Measurements from ENCODE around the gene CCDC154.

CCDC154 gene

GRCh38 chr16:1435921-1436697 lies 8.2 kb downstream of the CCDC154 start:
- H3K9ac ChIP-seq (ENCODE audit: low read depth, low read length, poor library complexity, severe bottlenecking), result no peak overlapping the region
- no peak overlapping the region for H2AFZ ChIP-seq (ENCODE audit: low read length)
- no peaks in the 10 kb centered on the region for H3K36me3 ChIP-seq (ENCODE audit: insufficient read depth, low read length)
- H3K9me2 ChIP-seq (replicated peaks; ENCODE audit: low read depth, low read length), result no peaks in the 10 kb centered on the region
- no peak for TF ChIP-seq EZH2phosphoT487 (IDR thresholded peaks at IDR 0.05; ENCODE audit: borderline replicate concordance)
- no peak for TF ChIP-seq CTCF (conservative IDR thresholded peaks at IDR 0.05; ENCODE audit: low read length)
- H3K79me2 ChIP-seq (ENCODE audit: insufficient read depth, low read length), result no peaks in the 10 kb centered on the region
- no peak overlapping the region for H3K4me2 ChIP-seq (ENCODE audit: low read depth, low read length, poor library complexity, severe bottlenecking)
- H3K4me1 ChIP-seq (ENCODE audit: insufficient read depth, low read length, poor library complexity, severe bottlenecking), result no peaks in the 10 kb centered on the region
- no peaks in the 10 kb centered on the region for H3K27me3 ChIP-seq (ENCODE audit: insufficient read depth, low read length, poor library complexity, severe bottlenecking)
- no peak overlapping the region for H3K4me3 ChIP-seq (ENCODE audit: low read length, poor library complexity, severe bottlenecking)
- no peaks in the 10 kb centered on the region for H3K9me3 ChIP-seq (ENCODE audit: insufficient read depth, low read depth, low read length)
- H3F3A ChIP-seq (ENCODE audit: low read depth), result no peaks in the 10 kb centered on the region
- no peaks in the 10 kb centered on the region for H4K20me1 ChIP-seq (ENCODE audit: insufficient read depth, low read length, poor library complexity, severe bottlenecking)

GRCh38 chr16:1434644-1435592 lies 9.4 kb downstream of the CCDC154 start:
- TF ChIP-seq EZH2phosphoT487 (IDR thresholded peaks at IDR 0.05; ENCODE audit: borderline replicate concordance) (no peak), CTCF (conservative IDR thresholded peaks at IDR 0.05; ENCODE audit: low read length) (no peak)
- Histone ChIP-seq H3K4me1 (ENCODE audit: insufficient read depth, low read length, poor library complexity, severe bottlenecking) (no peaks in the 10 kb centered on the region), H3F3A (ENCODE audit: low read depth) (no peaks in the 10 kb centered on the region), H3K9me3 (ENCODE audit: insufficient read depth, low read depth, low read length) (no peaks in the 10 kb centered on the region), H3K79me2 (ENCODE audit: insufficient read depth, low read length) (no peaks in the 10 kb centered on the region), H3K4me2 (ENCODE audit: low read depth, low read length, poor library complexity, severe bottlenecking) (no peak overlapping the region), H4K20me1 (ENCODE audit: insufficient read depth, low read length, poor library complexity, severe bottlenecking) (no peaks in the 10 kb centered on the region), H3K27me3 (ENCODE audit: insufficient read depth, low read length, poor library complexity, severe bottlenecking) (no peaks in the 10 kb centered on the region), H3K36me3 (ENCODE audit: insufficient read depth, low read length) (no peaks in the 10 kb centered on the region), H3K9me2 (replicated peaks; ENCODE audit: low read depth, low read length) (no peaks in the 10 kb centered on the region), H3K9ac (ENCODE audit: low read depth, low read length, poor library complexity, severe bottlenecking) (no peak overlapping the region), H3K4me3 (ENCODE audit: low read length, poor library complexity, severe bottlenecking) (no peak overlapping the region), H2AFZ (ENCODE audit: low read length) (no peak overlapping the region)

- H3K4me1 ChIP-seq (ENCODE audit: insufficient read depth, low read length, poor library complexity, severe bottlenecking), result no peaks in the 10 kb centered on the region
- no peak overlapping the region for H3K9ac ChIP-seq (ENCODE audit: low read depth, low read length, poor library complexity, severe bottlenecking)
- no peaks in the 10 kb centered on the region for H3F3A ChIP-seq (ENCODE audit: low read depth)
- TF ChIP-seq EZH2phosphoT487 (IDR thresholded peaks at IDR 0.05; ENCODE audit: borderline replicate concordance) (no peak), CTCF (conservative IDR thresholded peaks at IDR 0.05; ENCODE audit: low read length) (no peak)
- no peaks in the 10 kb centered on the region for H3K9me2 ChIP-seq (replicated peaks; ENCODE audit: low read depth, low read length)
- no peak overlapping the region for H2AFZ ChIP-seq (ENCODE audit: low read length)
- H3K4me2 ChIP-seq (ENCODE audit: low read depth, low read length, poor library complexity, severe bottlenecking), result no peak overlapping the region
- no peaks in the 10 kb centered on the region for H3K27me3 ChIP-seq (ENCODE audit: insufficient read depth, low read length, poor library complexity, severe bottlenecking)
- no peaks in the 10 kb centered on the region for H3K79me2 ChIP-seq (ENCODE audit: insufficient read depth, low read length)
- no peaks in the 10 kb centered on the region for H3K36me3 ChIP-seq (ENCODE audit: insufficient read depth, low read length)
- H3K9me3 ChIP-seq (ENCODE audit: insufficient read depth, low read depth, low read length), result no peaks in the 10 kb centered on the region
- H3K4me3 ChIP-seq (ENCODE audit: low read length, poor library complexity, severe bottlenecking), result no peak overlapping the region
- no peaks in the 10 kb centered on the region for H4K20me1 ChIP-seq (ENCODE audit: insufficient read depth, low read length, poor library complexity, severe bottlenecking)
These were observed 10.6 kb downstream of the CCDC154 start for GRCh38 chr16:1433756-1434155.

Data from Loucy (cell line).